ENCODE measurements around the gene ZC3H14. TPM values are rescaled to one million over a fixed set of nuclear protein-coding genes. Genes with fewer than 3 reads are reported as not detected.

Gene ZC3H14
- total RNA-seq, 4 donors from 2014 or later, result 62.9 to 93.3 (median 65.9) TPM

GRCh38 chr14:88553886-88554456 is 8.9 kb upstream of the ZC3H14 start:
- TF ChIP-seq POLR2A (IDR thresholded peaks at IDR 0.05) (no peak), CTCF (IDR thresholded peaks at IDR 0.05) (no peak)
- Histone ChIP-seq H3K4me1 (peaks cover 0 to 20% (median 0%) of the 10 kb centered on the region in 4 donors), H3K27me3 (no peaks in the 10 kb centered on the region), H3K4me3 (peak overlapping the region; percentile 55 to 91 (median 68)), H3K36me3 (peaks cover 0 to 4% (median 0%) of the 10 kb centered on the region in 3 donors), H3K9me3 (no peaks in the 10 kb centered on the region), H3K27ac (peak overlapping the region; percentile 57 to 92 (median 86))
- no peak for DNase-seq

- Histone ChIP-seq H3K27me3 (no peaks in the 10 kb centered on the region), H3K9me3 (no peaks in the 10 kb centered on the region), H3K27ac (peak within 1 kb of the TSS; percentile 57 to 92 (median 86)), H3K36me3 (no peaks in the 10 kb centered on the region), H3K4me1 (peaks cover 0 to 20% (median 0%) of the 10 kb centered on the region in 4 donors), H3K4me3 (peak within 1 kb of the TSS; percentile 55 to 91 (median 68))
- TF ChIP-seq POLR2A (IDR thresholded peaks at IDR 0.05) (peak; percentile 58 to 67), CTCF (IDR thresholded peaks at IDR 0.05) (no peak)
- DNase-seq, result peak in 2 of 3 donors; percentile 77 to 87
Measured at GRCh38 chr14:88554457-88555286, 8.2 kb upstream of the ZC3H14 start, which contains the start of gene PTPN21. PTPN21 (minus strand) TSS chr14:88555007; CDS start chr14:88550417, 4,590 bp downstream.

GRCh38 chr14:88556581-88556980 is 6.3 kb upstream of the ZC3H14 start:
- DNase-seq, result no peak
- Histone ChIP-seq H3K27ac (no peak overlapping the region), H3K9me3 (no peaks in the 10 kb centered on the region), H3K27me3 (no peaks in the 10 kb centered on the region), H3K36me3 (no peaks in the 10 kb centered on the region), H3K4me1 (peaks cover 0 to 12% (median 0%) of the 10 kb centered on the region in 4 donors), H3K4me3 (no peak overlapping the region)
- TF ChIP-seq CTCF (IDR thresholded peaks at IDR 0.05) (no peak), POLR2A (IDR thresholded peaks at IDR 0.05) (no peak)

GRCh38 chr14:88559852-88560251 is 3.0 kb upstream of the ZC3H14 start:
- peaks cover 0 to 15% (median 0%) of the 10 kb centered on the region in 4 donors for H3K4me1 ChIP-seq
- no peak overlapping the region for H3K27ac ChIP-seq
- TF ChIP-seq POLR2A (IDR thresholded peaks at IDR 0.05) (no peak), CTCF (IDR thresholded peaks at IDR 0.05) (peak in 4 of 6 experiments; percentile 17 to 53 (median 46))
- no peak for DNase-seq
- no peaks in the 10 kb centered on the region for H3K9me3 ChIP-seq
- H3K36me3 ChIP-seq, result no peaks in the 10 kb centered on the region
- H3K27me3 ChIP-seq, result no peaks in the 10 kb centered on the region
- no peak overlapping the region for H3K4me3 ChIP-seq

GRCh38 chr14:88562532-88562830 is 356 bp upstream of the ZC3H14 start:
- peaks cover 0 to under 1% (median 0%) of the 10 kb centered on the region in 3 donors for H3K36me3 ChIP-seq
- no peaks in the 10 kb centered on the region for H3K27me3 ChIP-seq
- peak overlapping the region; percentile 67 to 97 (median 93) for H3K4me3 ChIP-seq
- peaks cover 0 to 19% (median 0%) of the 10 kb centered on the region in 4 donors for H3K4me1 ChIP-seq
- TF ChIP-seq POLR2A (IDR thresholded peaks at IDR 0.05), result no peak
- TF ChIP-seq CTCF (IDR thresholded peaks at IDR 0.05), result no peak
- H3K27ac ChIP-seq, result peak overlapping the region in 3 of 4 donors; percentile 84 to 94 (median 84)
- no peaks in the 10 kb centered on the region for H3K9me3 ChIP-seq
- DNase-seq, result no peak

Measured in Peyer's patch (tissue), 4 donors.